Coronary artery (tissue), 2 donors: ENCODE results near the gene ZBTB47.
A peak's percentile ranks its signal among the peaks of the same experiment; 100 is the strongest.

Source experiments
- DNase-seq: peaks from one replicate; pipeline ENCODE4 v3.0.0-alpha.2; 2017; ENCODE audit warnings: low spot score
- H3K27ac ChIP-seq, 2 donors: fragments of 200-600 bp; sonication (generic); one replicate each; pipeline ENCODE4 v1.5.1; 2016 to 2019
- H3K4me3 ChIP-seq: fragments of 200-600 bp; sonication (generic); 2 replicates; pipeline ENCODE4 v1.5.1; 2016; ENCODE audit warnings: mild to moderate bottlenecking, moderate library complexity
- TF ChIP-seq, protein P1 (sequence below): fragments of 200-600 bp; sonication (generic); IDR thresholded peaks from one replicate; pipeline ENCODE4 v1.5.1; 2019; ENCODE audit warnings: antibody characterized with exemption

Gene ZBTB47

DNA sequence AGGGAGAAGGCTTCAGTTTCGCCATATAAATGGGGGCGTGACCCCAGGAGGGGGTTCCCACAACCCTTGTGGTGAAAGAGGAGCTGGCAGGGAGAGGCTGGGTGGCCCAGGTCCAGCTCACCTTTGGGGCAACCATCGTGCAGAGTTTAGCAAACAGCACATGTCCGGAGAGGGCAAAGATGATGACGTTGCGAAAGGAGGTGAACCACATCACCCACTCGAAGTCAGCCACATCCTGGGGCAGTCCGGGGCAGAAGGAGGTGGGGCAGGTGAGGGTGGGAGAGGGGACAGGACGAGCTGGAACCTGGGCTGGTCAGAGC is 45.4 kb downstream of the ZBTB47 start:
- no peak overlapping the region for H3K27ac ChIP-seq
- TF ChIP-seq, protein P1, sequence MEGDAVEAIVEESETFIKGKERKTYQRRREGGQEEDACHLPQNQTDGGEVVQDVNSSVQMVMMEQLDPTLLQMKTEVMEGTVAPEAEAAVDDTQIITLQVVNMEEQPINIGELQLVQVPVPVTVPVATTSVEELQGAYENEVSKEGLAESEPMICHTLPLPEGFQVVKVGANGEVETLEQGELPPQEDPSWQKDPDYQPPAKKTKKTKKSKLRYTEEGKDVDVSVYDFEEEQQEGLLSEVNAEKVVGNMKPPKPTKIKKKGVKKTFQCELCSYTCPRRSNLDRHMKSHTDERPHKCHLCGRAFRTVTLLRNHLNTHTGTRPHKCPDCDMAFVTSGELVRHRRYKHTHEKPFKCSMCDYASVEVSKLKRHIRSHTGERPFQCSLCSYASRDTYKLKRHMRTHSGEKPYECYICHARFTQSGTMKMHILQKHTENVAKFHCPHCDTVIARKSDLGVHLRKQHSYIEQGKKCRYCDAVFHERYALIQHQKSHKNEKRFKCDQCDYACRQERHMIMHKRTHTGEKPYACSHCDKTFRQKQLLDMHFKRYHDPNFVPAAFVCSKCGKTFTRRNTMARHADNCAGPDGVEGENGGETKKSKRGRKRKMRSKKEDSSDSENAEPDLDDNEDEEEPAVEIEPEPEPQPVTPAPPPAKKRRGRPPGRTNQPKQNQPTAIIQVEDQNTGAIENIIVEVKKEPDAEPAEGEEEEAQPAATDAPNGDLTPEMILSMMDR: no peak
- H3K4me3 ChIP-seq: no peak overlapping the region
- DNase-seq: peak; percentile 62

DNA sequence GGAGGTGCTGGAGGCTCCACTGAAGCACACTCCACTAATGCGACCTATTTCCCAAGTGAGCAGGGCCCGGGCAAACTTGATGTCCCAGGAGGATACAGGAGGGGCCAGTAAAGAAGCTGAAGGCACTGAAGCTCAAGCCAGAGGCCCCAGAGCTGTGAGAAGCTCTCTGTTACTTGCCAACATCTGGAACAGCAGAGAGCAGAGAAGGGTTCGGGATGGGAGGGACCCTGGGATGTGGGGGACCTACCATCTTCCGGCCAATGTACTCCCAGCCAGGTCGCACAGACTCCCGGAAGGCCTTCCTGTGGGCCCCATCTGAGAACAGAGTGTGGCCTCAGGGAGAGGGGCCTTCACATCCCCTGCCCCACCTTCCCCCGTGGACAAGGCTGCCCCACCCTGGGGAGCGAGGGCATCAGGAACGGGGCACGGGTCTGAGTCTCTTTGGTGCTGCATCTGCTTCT is 46.0 kb downstream of the ZBTB47 start:
- H3K4me3 ChIP-seq: no peak overlapping the region
- TF ChIP-seq, protein P1: no peak
- no peak overlapping the region for H3K27ac ChIP-seq
- peak; percentile 54 for DNase-seq

DNA sequence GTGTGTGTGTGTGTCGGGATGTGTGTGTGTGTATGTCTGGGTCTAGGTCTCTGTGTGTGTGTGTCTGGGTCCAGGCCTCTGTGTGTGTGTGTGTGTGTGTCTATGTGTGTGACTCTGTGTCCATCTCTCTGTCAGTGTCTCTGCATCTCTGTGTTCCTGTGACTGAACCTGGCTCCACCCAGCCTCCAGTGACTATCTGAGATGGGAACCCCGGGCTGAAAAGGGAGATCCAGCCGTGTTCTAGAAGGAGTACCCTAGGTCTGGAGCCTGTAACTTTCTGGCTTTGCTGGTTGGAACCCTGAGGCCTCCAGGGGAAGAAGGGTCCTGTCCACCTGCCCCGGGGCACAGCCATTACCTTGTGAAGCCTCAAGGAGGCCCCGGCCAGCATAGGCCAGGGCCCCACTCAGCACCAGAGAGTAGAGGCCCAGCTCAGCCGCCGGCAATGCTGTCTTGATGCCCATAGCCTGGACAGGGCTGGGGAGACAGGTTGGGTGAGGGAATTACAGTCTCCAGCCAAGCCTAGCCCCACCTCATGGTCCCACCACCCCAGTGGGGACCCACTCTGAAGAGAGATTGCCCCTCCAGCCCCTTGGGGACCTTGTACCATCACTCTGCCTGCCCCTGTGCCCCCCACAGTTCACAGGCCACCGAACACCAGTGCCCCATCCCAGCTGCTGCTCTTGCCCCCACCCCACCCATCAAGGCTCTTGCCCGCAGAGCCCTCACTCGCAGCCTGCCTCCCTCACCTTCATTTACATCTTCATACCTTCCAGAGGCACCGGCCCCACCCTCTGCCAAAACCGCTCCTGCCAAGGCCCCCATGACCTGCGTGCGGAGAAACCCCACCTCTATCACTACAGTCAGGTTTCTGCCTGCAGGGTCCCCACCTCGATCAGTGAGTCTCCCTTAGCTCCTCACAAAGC is 47.1 kb downstream of the ZBTB47 start:
- Histone ChIP-seq H3K4me3 (no peak overlapping the region), H3K27ac (no peak overlapping the region)
- no peak for DNase-seq
- TF ChIP-seq, protein P1: no peak

- Histone ChIP-seq H3K4me3 (no peak overlapping the region), H3K27ac (no peak overlapping the region)
- TF ChIP-seq, protein P1: no peak
- peak; percentile 71 for DNase-seq
These were observed 48.0 kb downstream of the ZBTB47 start for GRCh38 chr3:42701371-42702065.

DNA sequence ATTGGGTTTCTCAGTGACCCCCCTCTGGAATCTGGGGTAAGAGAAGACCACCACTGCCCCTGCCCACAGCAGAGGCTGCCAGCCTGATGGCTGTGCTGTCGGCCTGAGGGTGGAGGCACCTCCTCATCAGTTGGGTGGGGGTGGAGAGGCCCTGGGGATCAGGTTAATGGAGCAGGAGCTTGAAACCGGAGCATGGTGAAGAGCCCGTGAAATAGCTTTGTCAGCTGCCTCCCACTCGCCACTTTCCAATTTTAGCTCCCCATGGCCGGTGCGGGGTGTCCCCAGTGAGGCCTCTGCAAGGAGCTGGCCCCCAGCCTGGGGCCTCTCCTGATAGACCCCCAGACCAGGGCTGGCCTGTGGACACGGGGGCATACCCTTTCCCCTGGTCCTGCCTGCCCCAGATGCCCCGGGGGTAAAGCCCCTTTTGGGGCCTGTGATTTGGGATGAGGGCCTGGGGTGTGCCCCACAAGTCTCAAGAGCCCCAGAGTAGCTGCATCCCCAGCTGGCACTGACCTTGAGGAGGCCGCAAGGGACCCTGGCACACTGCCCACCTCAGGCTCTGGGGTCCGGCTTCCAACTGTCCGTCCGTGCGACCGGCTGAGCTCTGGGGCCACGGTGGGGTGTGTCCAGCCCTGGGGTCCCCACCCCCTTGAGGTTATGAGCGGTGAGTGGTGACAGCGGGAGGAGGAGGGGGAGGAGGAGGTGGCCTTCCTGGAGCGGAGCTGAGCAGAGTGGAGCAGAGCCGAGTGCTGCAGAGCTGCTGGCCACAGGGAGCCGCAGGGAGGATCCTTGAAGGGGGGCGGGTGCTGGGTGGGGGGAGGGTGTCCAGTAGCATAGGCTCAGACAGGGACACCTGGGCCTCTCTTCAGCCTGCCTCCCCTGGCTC is 48.8 kb downstream of the ZBTB47 start, which contains the start of gene HHATL:
HHATL (minus strand) TSS at position 733 of the 886 bp plus-strand sequence. CDS start 1,972 bp downstream, outside the sequence.
- Histone ChIP-seq H3K4me3 (no peak within 1 kb of the TSS), H3K27ac (no peak within 1 kb of the TSS)
- TF ChIP-seq, protein P1: no peak
- peak; percentile 47 for DNase-seq

- peak; percentile 62 for DNase-seq
- Histone ChIP-seq H3K27ac (no peak overlapping the region), H3K4me3 (no peak overlapping the region)
- TF ChIP-seq, protein P1: no peak
These were observed 49.6 kb downstream of the ZBTB47 start for GRCh38 chr3:42702982-42703694.
